Nephron progenitor cell (in vitro differentiated cells): ENCODE results near the gene TTLL9.

ENCODE experiments used
- DNase-seq: peaks from one replicate; pipeline ENCODE4 v3.0.0; 2021
- H3K27ac Mint-ChIP-seq: 2 replicates; pipeline ENCODE4 v1.8.0; 2021; ENCODE audit warnings: mild to moderate bottlenecking, moderate library complexity, mixed read lengths
- H3K27me3 Mint-ChIP-seq: 2 replicates; pipeline ENCODE4 v1.8.0; 2021; ENCODE audit warnings: mild to moderate bottlenecking, low read depth, mixed read lengths; ENCODE audit not compliant: poor library complexity
- H3K36me3 Mint-ChIP-seq: 2 replicates; pipeline ENCODE4 v1.8.0; 2021; ENCODE audit warnings: low read depth, mixed read lengths
- H3K4me1 Mint-ChIP-seq: 2 replicates; pipeline ENCODE4 v1.8.0; 2021; ENCODE audit warnings: mixed read lengths
- H3K4me3 Mint-ChIP-seq: 2 replicates; pipeline ENCODE4 v1.8.0; 2021; ENCODE audit warnings: mild to moderate bottlenecking, moderate library complexity, mixed read lengths
- H3K9me3 Mint-ChIP-seq: 2 replicates; pipeline ENCODE4 v1.8.0; 2021; ENCODE audit warnings: mild to moderate bottlenecking, moderate library complexity, mixed read lengths
- CTCF ChIP-seq: fragments of 200-600 bp; sonication (generic); IDR thresholded peaks from 2 replicates; pipeline ENCODE4 v1.5.0; 2021; ENCODE audit warnings: antibody characterized with exemption

The TTLL9 gene

GRCh38 chr20:31989030-31989645, 118.7 kb downstream of the TTLL9 start:
- Mint-ChIP-seq H3K9me3 (no peaks in the 10 kb centered on the region), H3K4me1 (peaks cover 34% of the 10 kb centered on the region), H3K4me3 (no peak overlapping the region), H3K36me3 (no peaks in the 10 kb centered on the region), H3K27ac (no peak overlapping the region), H3K27me3 (peaks cover 25% of the 10 kb centered on the region)
- TF ChIP-seq CTCF, result no peak
- DNase-seq, result no peak

GRCh38 chr20:31990641-31991338, 120.4 kb downstream of the TTLL9 start:
- H3K36me3 Mint-ChIP-seq, result no peaks in the 10 kb centered on the region
- no peak overlapping the region for H3K4me3 Mint-ChIP-seq
- TF ChIP-seq CTCF, result no peak
- no peak for DNase-seq
- no peak overlapping the region for H3K27ac Mint-ChIP-seq
- peaks cover 34% of the 10 kb centered on the region for H3K4me1 Mint-ChIP-seq
- H3K27me3 Mint-ChIP-seq, result peaks cover 42% of the 10 kb centered on the region
- no peaks in the 10 kb centered on the region for H3K9me3 Mint-ChIP-seq

- H3K4me3 Mint-ChIP-seq, result no peak overlapping the region
- H3K27me3 Mint-ChIP-seq, result peaks cover 47% of the 10 kb centered on the region
- TF ChIP-seq CTCF, result no peak
- DNase-seq, result no peak
- no peaks in the 10 kb centered on the region for H3K9me3 Mint-ChIP-seq
- peak overlapping the region; percentile 76 for H3K27ac Mint-ChIP-seq
- peaks cover 4% of the 10 kb centered on the region for H3K36me3 Mint-ChIP-seq
- H3K4me1 Mint-ChIP-seq, result peaks cover 34% of the 10 kb centered on the region
These were observed 120.9 kb downstream of the TTLL9 start for GRCh38 chr20:31991339-31991705.

DNA sequence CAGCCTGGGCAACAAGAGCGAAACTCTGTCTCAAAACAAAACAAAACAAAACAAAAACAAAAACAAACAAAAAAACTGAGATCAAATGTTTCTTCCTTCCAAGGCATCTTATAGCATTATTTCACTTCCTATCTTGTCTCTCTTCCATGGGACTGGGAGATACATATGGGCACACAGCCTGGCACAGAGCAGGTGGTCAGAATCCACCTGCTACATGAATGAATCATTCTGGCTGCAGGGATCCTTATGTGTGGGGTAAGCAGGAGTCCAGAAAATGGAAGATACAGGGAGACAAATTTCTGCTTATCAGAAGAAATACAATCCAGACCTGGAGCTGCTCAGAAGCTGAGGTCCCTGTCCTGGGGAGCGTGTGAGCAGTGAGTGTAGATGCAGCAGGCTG, 121.7 kb downstream of the TTLL9 start:
- peaks cover 34% of the 10 kb centered on the region for H3K4me1 Mint-ChIP-seq
- no peak overlapping the region for H3K4me3 Mint-ChIP-seq
- no peak overlapping the region for H3K27ac Mint-ChIP-seq
- DNase-seq, result no peak
- H3K9me3 Mint-ChIP-seq, result no peaks in the 10 kb centered on the region
- TF ChIP-seq CTCF, result no peak
- H3K27me3 Mint-ChIP-seq, result peaks cover 53% of the 10 kb centered on the region
- H3K36me3 Mint-ChIP-seq, result peaks cover 11% of the 10 kb centered on the region
